Upper lobe of right lung (tissue), 1 donor: ENCODE results near the gene MRPS5. TPM values are rescaled to one million over a fixed set of nuclear protein-coding genes. Genes with fewer than 3 reads are reported as not detected.

ENCODE experiments used
- ATAC-seq: fragments of 200-7000 bp; cut with Tn5 transposase; one replicate; pipeline ENCODE4 v1.9.1; 2020; ENCODE audit warnings: mild to moderate bottlenecking, moderate library complexity
- DNase-seq: peaks from one replicate; pipeline ENCODE4 v3.0.0-alpha.2; 2020
- H3K27ac ChIP-seq: fragments of 200-600 bp; one replicate; pipeline ENCODE4 v1.8.0; 2022
- H3K27me3 ChIP-seq: fragments of 200-600 bp; one replicate; pipeline ENCODE4 v1.8.0; 2022; ENCODE audit warnings: mild to moderate bottlenecking
- H3K36me3 ChIP-seq: fragments of 200-600 bp; one replicate; pipeline ENCODE4 v1.8.0; 2022
- H3K4me1 ChIP-seq: fragments of 200-600 bp; one replicate; pipeline ENCODE4 v1.8.0; 2022
- H3K4me3 ChIP-seq: fragments of 200-600 bp; one replicate; pipeline ENCODE4 v1.8.0; 2022; ENCODE audit warnings: mild to moderate bottlenecking
- H3K9me3 ChIP-seq: fragments of 200-600 bp; one replicate; pipeline ENCODE4 v1.8.0; 2022
- intact Hi-C: fragments of 100-400 bp; cut with DNase I; formaldehyde crosslinking; loops from one replicate; pipeline ENCODE4 v1.11.0; 2022
- total RNA-seq: library from RNA; stranded (reverse); fragmentation: NEBNext Ultra II Directional; extraction: Animal tissue kit (Norgen Biotek cat#: 25700); gene quantifications from one replicate; pipeline ENCODE4 v1.2.1, GENCODE V29; 2021
- TF ChIP-seq, protein P1 (sequence below): fragments of 200-600 bp; IDR thresholded peaks from one replicate; pipeline ENCODE4 v1.8.0; 2022; ENCODE audit warnings: antibody characterized with exemption
- donor health status: DM: no; HTN: yes; CAD: no; lungs with severe emphysema.

Gene MRPS5
- total RNA-seq, 1 donor from 2014 or later = 55.2 TPM

DNA sequence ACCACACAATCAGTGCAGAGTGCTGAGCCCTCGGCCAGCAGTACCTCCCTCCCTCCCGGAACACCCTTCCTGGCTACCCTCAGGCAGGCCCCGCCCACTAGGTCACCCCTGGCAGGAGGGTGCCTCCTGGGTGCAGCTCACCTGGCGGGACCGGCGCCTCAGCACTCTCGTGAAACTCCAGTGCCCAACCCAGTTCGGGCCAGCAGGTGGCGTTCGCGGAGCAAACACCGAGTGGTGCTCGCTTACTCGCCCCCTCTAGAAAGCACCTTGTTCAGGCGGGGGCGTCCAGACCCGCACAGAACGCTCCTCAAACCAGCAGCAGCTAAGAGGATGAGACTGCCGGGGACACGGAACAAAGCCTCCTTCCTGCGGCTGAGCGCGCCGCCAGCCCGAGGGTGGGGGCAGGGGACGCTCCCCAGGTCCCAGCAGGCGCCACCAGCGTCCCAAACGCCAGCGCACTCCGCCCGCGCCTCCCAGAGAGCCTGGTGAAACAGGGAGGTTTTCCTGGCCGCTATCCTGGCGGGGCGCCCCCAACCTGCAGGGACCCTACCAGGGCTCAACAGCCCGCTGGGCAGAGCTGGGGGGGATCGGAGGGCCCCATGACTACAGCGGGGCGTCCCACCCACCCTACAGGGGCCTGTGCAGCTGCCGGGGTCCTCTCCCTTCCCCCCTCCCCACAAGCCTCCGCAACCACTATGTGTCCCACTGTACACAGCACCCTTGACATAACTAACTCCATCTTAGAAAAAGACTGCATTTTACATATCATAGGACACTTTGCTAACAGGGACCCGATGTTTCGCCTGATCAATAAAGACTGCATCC lies 44.7 kb downstream of the MRPS5 start:
- peak overlapping the region; percentile 36 for H3K4me3 ChIP-seq
- H3K4me1 ChIP-seq = peaks cover 31% of the 10 kb centered on the region
- intact Hi-C loops = no loop called here
- ATAC-seq (peak; percentile 95), DNase-seq (peak; percentile 96)
- H3K27me3 ChIP-seq = no peaks in the 10 kb centered on the region
- TF ChIP-seq, protein P1, sequence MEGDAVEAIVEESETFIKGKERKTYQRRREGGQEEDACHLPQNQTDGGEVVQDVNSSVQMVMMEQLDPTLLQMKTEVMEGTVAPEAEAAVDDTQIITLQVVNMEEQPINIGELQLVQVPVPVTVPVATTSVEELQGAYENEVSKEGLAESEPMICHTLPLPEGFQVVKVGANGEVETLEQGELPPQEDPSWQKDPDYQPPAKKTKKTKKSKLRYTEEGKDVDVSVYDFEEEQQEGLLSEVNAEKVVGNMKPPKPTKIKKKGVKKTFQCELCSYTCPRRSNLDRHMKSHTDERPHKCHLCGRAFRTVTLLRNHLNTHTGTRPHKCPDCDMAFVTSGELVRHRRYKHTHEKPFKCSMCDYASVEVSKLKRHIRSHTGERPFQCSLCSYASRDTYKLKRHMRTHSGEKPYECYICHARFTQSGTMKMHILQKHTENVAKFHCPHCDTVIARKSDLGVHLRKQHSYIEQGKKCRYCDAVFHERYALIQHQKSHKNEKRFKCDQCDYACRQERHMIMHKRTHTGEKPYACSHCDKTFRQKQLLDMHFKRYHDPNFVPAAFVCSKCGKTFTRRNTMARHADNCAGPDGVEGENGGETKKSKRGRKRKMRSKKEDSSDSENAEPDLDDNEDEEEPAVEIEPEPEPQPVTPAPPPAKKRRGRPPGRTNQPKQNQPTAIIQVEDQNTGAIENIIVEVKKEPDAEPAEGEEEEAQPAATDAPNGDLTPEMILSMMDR = peak; percentile 80
- no peaks in the 10 kb centered on the region for H3K36me3 ChIP-seq
- no peak overlapping the region for H3K27ac ChIP-seq
- no peaks in the 10 kb centered on the region for H3K9me3 ChIP-seq

DNA sequence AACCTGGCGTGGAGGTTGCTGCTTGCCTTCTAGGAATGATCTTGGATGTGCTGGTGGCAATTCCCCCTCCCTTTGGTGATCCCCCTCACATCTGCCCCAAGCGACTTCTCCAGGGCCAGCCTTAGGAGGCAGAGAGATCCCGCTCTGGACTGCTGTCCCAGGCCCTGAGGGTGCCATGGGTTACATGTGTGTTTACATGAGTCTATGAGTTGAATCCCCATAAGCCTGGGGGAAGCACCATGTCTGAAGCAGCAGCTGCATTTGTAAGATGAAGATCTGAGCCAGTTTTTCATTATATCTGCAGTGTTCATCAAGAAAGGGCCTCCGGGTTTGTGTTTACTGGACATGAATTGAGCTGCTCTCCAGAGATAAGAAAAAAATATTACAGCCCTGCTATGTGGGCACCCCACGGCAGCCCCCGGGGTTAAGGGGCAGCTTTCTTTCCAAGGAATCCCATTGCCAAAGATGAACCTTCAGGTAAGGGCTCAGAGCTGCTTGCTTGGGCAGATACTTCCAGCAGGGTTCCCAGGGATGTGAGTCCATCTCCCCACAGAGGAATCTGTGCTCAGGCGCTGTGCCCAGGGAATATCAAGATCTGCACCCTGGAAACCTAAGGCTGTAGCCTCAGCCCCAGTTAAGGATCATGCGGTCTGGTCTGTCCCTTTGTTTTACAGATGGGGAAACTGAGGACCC lies 46.0 kb downstream of the MRPS5 start:
- TF ChIP-seq, protein P1 = no peak
- no peaks in the 10 kb centered on the region for H3K27me3 ChIP-seq
- ATAC-seq (no peak), DNase-seq (no peak)
- peaks cover 31% of the 10 kb centered on the region for H3K4me1 ChIP-seq
- no peak overlapping the region for H3K4me3 ChIP-seq
- H3K36me3 ChIP-seq = no peaks in the 10 kb centered on the region
- intact Hi-C loops = no loop called here
- no peaks in the 10 kb centered on the region for H3K9me3 ChIP-seq
- H3K27ac ChIP-seq = no peak overlapping the region

DNA sequence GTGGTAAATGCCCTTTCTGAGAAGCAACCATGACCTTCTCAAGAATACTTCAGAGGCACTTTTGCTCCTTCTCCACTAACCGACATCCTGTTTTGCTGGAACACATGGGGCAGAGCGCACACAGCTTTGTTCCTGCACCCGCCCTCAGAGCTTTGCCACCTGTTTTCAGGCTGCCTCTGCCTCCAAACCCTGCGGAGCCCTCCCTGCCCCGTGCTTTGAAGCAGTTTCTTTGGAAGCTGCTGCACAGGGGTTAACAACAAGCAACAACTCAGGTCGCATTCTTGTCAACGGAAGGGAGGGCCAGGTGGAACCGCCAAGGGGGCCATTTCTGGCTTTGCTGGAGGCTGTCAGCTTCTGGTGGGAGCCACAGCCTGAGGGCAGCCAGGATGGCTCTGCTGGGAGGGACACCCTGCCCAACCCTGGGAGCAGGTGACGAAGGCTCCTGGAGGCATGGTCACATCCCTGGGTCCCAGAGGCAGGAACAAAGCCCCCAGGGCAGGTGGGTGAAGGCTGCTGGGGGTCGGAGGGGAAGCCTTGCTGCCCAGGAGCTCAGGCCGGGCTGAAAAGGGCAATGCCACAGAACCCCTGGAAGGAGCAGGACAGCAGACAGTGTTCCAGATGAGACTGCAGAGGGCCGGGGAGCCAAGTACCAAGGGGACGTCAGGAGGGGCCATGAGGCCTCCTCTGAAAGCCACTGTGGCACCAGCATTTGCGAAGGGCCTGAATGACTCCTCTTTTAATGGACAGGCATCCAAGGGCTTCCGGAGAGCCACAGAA lies 46.8 kb downstream of the MRPS5 start:
- H3K27ac ChIP-seq = no peak overlapping the region
- DNase-seq = peak; percentile 66
- peak; percentile 33 for ATAC-seq
- no peak overlapping the region for H3K4me3 ChIP-seq
- H3K27me3 ChIP-seq = no peaks in the 10 kb centered on the region
- no peaks in the 10 kb centered on the region for H3K36me3 ChIP-seq
- H3K9me3 ChIP-seq = no peaks in the 10 kb centered on the region
- intact Hi-C loops = no loop called here
- H3K4me1 ChIP-seq = peaks cover 31% of the 10 kb centered on the region
- TF ChIP-seq, protein P1 = no peak

DNA sequence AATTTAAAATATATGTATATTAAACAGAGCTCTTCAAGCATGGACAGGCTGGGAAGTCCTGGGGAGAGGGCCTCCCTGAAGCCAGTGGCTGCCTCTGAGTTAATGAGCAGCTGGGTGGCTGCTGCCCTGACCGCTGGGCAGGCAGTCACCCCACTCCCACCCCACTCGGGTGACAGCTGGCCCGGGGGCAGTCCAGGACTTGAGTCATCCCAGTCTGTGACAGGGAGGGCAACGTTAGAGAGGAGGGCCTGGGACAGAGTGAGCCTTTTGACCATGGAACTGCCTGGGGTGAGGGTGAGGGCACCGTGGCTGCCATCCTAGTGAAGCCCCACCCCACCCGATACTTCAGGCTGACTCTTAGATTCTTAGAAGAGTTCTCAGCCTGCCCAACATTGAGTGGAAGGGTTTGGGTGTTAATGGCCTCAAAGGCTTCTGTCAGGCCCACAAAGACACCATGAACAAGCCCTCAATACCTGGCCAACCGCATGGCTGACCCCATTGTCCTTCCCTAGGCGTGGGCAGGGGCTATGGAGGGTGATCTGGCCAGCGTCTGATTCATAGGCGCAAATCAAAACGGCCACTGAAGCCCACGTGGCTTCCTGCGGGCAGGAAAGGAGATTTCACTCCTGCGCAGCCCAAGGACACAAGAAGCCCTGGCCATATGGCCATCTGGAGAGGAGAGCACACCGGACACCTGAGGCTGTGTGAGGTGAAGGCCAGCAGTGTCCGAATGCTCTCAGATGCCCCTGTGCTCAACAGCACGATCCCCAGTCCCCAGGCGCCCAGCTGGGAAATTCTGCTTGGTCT lies 47.5 kb downstream of the MRPS5 start:
- DNase-seq = no peak
- Histone ChIP-seq H3K36me3 (no peaks in the 10 kb centered on the region), H3K4me3 (no peak overlapping the region), H3K27ac (no peak overlapping the region), H3K4me1 (peaks cover 25% of the 10 kb centered on the region), H3K9me3 (no peaks in the 10 kb centered on the region), H3K27me3 (no peaks in the 10 kb centered on the region)
- no peak for ATAC-seq
- intact Hi-C loops = no loop called here
- TF ChIP-seq, protein P1 = no peak

DNA sequence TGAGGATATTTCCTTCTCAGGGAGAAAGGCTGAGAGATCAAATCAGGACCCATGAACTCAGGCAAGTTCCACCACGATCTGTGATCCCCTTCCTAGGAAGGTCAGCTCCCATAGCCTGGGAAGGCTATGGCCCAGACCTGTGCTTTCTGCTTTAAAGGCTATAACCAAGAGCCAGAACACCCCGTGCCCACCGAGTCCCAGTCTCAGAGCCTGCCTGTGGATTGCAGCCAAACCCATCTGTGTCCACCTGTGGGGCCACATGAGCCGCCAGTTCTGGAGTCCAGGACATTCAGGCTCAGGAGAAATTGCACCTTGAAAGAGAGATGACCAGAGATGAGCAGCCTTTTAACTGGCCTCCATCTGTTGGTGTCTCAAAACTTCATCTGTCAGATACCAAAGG lies 49.2 kb downstream of the MRPS5 start:
- no peaks in the 10 kb centered on the region for H3K36me3 ChIP-seq
- peaks cover 14% of the 10 kb centered on the region for H3K4me1 ChIP-seq
- intact Hi-C loops = no loop called here
- DNase-seq (no peak), ATAC-seq (no peak)
- TF ChIP-seq, protein P1 = no peak
- no peaks in the 10 kb centered on the region for H3K9me3 ChIP-seq
- H3K27me3 ChIP-seq = no peaks in the 10 kb centered on the region
- no peak overlapping the region for H3K27ac ChIP-seq
- H3K4me3 ChIP-seq = no peak overlapping the region
